ENCODE results near the gene PIP4K2C.

Gene PIP4K2C

GRCh38 chr12:57581802-57582201 is 9.2 kb upstream of the PIP4K2C start:
- TF ChIP-seq CTCF (conservative IDR thresholded peaks at IDR 0.05; ENCODE audit: low read depth, low read length), result no peak
- no peak for DNase-seq (ENCODE audit: low read depth)
- no peak overlapping the region for H3K4me3 ChIP-seq (ENCODE audit: low read length)

GRCh38 chr12:57582440-57582839 is 8.6 kb upstream of the PIP4K2C start:
- no peak for DNase-seq (ENCODE audit: low read depth)
- no peak for TF ChIP-seq CTCF (conservative IDR thresholded peaks at IDR 0.05; ENCODE audit: low read depth, low read length)
- no peak overlapping the region for H3K4me3 ChIP-seq (ENCODE audit: low read length)

DNA sequence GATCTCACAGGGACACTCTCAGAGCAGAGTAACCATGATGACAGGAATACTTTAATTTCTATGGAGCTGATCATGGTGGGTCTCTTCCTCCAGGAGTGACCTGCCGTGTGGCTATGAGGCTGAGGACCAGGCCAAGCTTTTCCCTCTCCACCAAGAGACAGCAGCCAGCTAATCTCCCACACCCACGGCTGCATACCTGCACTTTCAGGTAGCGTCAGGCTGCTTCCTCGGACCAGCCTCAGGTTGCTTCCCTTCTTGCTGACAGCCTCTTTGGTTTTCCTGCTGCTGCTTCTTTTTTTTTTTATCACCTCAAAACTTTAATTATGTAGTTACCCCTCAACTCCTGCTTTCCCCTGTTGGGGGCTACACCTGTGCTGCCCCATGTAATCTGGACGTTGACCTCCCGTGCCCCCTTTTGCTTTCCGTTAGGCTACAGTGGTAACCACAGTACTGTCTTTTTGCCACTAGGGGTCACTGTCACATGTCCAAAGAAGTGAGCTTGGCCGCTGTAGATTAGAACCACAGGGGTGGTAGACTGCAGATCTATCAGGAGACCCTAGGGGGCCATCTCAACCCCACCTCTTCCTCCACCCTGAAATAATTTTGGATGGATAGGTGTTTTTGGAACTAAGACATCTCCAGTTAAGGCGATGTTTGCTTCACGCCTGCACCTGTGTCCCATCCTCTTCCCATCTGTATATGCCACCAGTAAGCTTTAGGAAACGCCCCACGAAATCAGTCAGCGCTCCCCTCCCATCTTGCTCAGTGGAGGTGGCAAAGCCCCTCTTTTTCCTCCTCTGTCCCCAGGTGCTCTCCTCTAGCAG is 7.8 kb upstream of the PIP4K2C start:
- TF ChIP-seq CTCF (conservative IDR thresholded peaks at IDR 0.05; ENCODE audit: low read depth, low read length), result peak; percentile 96

DNA sequence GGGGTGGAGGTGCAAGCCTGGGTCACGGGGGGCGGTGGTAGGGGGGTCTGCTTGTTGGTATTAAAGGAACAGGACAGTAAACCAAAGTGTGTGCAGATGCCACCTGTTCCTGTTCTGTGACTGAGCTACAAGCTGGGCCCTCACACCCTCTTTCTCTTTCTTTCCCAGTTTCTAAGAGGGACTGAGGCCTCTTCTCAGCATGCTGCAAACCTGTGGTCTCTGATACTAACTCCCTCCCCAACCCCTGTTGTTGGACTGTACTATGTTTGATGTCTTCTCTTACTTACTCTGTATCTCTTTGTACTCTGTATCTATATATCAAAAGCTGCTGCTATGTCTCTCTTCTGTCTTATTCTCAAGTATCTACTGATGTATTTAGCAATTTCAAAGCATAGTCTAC is 6.9 kb upstream of the PIP4K2C start:
- H3K4me3 ChIP-seq (ENCODE audit: low read length), result no peak overlapping the region
- DNase-seq (ENCODE audit: low read depth), result no peak
- no peak for TF ChIP-seq CTCF (conservative IDR thresholded peaks at IDR 0.05; ENCODE audit: low read depth, low read length)

More for the DNA sequence above, 7.8 kb upstream of the PIP4K2C start:
- no peak overlapping the region for H3K4me3 ChIP-seq (ENCODE audit: low read length)
- DNase-seq (ENCODE audit: low read depth), result peak; percentile 44

- H3K4me3 ChIP-seq (ENCODE audit: low read length), result no peak overlapping the region
- TF ChIP-seq CTCF (conservative IDR thresholded peaks at IDR 0.05; ENCODE audit: low read depth, low read length), result no peak
- DNase-seq (ENCODE audit: low read depth), result no peak
These were observed 6.3 kb upstream of the PIP4K2C start for GRCh38 chr12:57584690-57585089.

GRCh38 chr12:57585156-57585555 is 5.8 kb upstream of the PIP4K2C start:
- no peak for DNase-seq (ENCODE audit: low read depth)
- no peak for TF ChIP-seq CTCF (conservative IDR thresholded peaks at IDR 0.05; ENCODE audit: low read depth, low read length)
- H3K4me3 ChIP-seq (ENCODE audit: low read length), result no peak overlapping the region

GRCh38 chr12:57586128-57586527 is 4.9 kb upstream of the PIP4K2C start:
- no peak for DNase-seq (ENCODE audit: low read depth)
- no peak for TF ChIP-seq CTCF (conservative IDR thresholded peaks at IDR 0.05; ENCODE audit: low read depth, low read length)
- H3K4me3 ChIP-seq (ENCODE audit: low read length), result no peak overlapping the region
